CD1c-positive myeloid dendritic cell (primary cell): Measurements from ENCODE around the gene FSHR.

Source experiments
- DNase-seq: peaks from one replicate; pipeline ENCODE4 v3.0.0-alpha.2; 2016; ENCODE audit errors: extremely low spot score

FSHR gene

DNA sequence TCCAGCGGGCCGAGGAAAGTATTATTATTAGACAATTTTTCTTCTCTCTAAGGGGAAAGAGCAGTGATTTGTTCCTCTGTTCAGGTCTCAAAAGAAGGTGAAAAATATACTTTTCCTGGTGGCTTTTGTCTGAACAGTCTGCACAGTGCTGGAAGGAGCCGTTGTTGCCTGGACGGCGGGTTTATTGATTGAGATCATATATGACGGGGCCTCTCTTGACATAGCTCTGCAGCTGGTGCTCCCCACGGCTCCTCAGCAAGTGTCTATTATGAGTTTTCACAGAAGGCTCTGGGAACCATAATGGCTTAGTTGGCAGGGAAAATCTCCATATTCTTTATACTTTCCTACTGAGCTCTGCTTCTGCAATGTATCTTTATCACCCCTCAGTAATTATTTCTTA, 42.9 kb downstream of the FSHR start:
- no peak for DNase-seq

DNA sequence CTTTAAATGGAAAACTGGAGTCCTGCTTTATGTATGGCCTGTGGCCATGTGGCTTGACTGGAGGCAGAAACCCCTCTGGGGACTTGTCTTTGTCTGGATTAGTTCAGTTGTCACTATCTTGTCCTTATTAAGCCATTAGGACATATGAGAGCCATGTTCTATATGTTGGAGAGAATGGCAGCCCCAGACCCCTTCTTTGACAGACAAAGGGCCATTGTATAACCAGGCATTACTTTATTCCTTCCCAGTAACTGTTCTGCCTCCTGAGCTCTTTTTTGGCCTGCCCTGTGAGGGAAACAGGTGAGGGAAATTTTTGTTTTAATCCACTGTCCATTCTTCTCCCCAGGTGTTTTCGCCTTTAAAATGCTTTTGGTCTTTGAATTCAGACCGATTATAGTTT, 43.3 kb downstream of the FSHR start:
- DNase-seq, result no peak

DNA sequence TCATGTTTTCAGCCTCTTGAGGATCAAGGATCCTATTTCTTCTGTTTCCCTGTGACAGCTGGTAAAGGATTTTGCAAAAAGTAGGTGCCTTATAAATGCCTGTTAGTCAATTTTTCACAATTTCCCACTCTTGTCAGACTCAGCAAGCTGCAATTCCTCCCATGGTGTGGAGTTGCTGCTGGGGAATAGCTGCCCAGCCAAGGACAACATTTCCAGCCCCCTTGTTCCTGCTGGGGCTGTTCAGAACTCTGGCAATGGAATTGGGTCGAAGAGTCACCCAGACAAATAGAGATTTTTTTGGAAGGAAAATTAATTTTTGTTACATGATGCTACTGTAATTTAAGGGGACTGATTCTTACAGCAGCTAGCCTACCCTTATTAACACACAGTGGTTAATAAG, 43.7 kb downstream of the FSHR start:
- no peak for DNase-seq

DNA sequence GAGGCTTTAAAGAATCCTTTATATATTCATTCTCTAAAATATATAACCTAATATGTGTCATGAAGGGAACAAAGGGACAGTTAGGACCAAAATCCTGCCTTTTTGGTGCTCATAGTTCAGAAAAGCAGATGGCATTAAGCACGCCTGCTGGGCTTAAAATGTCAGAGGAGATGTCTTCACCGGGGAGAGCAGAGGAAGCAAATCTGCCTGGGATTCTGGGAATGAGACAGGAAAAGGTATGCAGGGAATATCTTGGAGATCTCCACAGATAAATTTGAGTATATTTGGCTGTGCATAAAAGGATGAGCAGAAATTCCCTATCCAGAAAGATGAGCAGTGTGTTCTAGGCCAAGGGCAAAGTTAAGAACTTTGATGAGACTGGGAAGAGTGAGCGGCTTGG, 45.5 kb downstream of the FSHR start:
- DNase-seq, result no peak

DNA sequence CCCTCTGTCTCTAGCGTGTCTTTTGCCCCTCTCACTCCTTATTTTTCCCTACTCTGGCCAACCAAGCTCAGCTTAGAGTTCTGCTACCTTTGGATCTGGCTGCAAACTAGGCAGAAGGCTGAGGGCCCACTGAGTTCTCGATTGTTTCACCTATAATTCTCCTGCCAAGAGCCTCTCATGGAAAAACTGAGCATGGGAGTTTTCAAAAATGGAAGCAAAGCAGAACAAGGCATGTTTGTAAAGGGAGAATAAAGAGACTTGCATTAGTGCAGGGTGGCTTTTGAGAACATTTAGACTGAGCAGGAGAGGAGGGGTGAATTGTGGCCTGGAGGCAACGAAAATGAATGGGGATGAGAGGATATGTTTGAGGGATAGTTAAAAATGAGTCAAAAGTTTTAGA, 45.9 kb downstream of the FSHR start:
- DNase-seq, result no peak

DNA sequence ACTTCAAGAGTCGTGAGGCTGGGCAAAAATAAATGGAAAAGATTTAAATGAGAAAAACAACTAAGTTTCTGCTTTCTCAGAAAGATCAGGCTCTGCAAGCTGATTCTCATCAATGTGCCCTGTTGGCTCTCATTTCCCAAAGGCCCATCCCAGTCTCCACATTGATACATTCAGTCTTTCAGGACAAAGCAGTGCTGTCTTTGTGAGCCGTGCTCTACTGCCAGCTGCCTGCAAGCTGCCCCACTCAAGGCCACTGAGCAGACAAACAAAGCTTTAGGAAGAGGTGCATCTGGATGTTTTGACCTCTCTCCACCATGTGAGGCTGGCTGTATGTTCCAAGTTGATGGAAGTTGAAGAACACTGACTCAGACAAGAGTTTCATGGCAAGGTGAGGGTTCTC, 48.8 kb downstream of the FSHR start:
- no peak for DNase-seq

DNA sequence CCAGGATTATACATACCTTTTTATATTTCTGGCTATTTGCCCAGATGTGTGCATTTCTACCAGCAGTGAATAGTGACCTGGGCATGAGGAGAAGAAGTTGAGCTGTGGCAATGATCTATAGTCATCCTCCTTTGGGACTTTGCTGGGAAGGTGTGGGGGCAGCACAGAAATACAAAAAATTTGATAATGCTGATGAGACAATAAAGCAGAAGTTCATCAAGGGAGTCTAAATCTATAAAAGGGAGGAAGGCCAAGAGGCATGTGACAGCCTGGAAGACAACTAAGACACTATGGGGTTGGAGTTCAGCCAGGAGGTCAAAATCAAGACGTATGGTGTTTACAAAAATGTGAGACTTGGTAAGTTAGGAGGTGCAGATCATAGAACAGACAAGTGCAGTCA, 52.2 kb downstream of the FSHR start:
- DNase-seq, result no peak

DNA sequence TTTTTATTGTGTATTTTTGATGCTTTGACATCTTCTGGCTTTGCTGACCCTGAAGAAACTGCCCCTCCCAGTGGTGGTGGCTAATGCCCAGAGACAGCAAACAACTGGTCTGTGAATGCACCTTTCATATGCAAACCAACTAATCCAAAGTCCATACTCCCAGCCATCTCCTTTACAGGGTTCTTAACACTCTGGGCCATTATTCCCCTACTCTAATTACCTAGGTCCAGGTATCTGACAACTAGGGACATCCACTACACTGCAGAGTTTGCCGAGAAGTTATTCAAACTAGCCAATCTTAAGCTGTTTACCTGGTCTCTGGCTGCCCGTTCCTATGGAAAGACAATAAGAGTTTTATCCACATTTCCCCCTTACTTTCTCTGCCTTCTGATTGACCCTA, 73.6 kb downstream of the FSHR start:
- DNase-seq, result no peak

DNA sequence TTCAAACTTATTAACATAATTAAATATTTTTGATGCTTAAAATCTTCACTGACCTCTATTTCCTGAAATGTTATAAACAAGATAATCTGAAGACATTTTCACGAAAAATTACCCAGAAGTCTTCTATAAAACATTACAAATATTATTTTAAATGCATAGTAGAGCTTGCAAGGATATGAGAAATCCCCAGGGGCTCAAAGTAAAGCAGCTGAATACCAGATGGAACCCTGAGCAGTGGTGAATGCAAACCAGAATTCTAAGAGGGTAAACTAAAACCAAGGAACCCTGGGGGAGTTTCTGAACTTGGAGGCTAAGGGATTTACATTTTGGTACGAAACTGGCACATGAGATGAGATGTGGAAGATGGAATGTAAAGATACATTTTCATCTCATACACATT, 83.6 kb downstream of the FSHR start:
- DNase-seq, result no peak

DNA sequence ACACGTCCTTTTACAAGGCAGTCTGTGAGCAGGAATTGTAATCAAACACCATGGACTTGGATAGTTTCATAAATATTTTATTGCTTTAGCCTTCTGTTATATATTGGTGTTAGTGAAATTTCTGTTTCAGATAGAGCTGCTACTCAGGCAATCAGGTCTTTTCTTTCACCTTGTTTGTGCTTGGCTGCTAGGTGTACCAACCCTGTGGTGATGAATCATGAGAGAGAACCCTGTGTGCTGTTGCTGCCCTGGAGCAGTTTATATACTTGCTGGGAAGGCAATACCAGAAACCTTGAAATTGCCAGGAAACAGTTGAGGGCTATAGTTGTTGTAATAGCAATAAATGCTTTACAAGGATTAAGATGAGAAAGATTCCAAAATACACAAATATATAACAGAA, 84.5 kb downstream of the FSHR start:
- no peak for DNase-seq

DNA sequence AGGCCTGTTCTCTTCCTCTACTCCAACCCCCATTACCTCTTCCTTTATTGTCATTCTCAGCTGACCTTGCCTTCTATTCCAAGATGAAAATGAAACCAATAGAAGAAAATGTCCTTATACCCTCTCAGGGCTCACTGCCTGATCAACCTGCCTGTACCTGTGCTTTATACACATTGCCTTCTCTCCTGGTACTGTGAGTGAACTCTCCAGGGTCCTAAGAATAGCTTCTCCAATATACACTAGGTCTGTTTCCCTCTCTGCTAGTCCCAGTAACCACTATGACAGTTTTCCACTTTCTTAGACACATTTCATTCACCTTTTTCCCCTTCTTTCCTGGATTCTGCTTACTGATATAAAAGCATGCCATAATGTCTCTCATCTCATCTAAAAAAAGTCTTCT, 85.7 kb downstream of the FSHR start:
- DNase-seq, result no peak

DNA sequence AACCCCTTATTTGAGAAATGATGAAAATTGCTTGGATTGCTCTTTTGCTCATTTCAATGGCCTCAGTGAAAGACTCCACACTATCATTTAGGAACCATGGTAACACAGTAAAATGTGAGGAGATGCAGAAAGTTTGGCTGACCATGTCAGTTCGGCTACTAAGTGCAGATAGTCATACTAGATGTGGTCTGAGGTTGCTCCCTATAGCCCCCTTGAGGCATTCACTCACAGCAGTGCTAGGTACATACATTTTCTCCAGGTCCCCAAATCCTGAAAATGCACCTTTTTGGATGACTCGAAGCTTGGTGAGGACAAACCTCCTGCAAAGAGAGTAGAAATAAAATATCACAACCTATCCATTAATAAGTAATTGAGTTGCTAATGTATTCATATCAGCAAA, 86.3 kb downstream of the FSHR start:
- no peak for DNase-seq

DNA sequence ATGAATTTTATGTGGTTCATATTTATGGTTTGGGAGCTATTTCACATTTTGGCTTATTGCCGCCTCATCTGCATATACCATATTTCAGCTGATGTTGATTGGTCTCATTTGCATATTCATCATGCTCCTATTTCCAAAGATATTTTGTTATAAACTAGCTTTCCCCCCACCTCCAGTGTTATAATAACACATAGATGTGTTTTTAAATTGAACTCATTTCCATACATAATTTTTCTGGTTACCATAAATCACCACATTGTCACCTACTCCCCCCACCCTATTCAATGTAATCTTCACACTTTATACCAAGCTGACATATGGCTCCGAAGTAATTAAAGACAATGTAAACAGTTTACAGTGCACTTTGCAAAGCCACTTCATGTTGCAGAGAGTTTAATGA, 101.2 kb downstream of the FSHR start:
- no peak for DNase-seq

DNA sequence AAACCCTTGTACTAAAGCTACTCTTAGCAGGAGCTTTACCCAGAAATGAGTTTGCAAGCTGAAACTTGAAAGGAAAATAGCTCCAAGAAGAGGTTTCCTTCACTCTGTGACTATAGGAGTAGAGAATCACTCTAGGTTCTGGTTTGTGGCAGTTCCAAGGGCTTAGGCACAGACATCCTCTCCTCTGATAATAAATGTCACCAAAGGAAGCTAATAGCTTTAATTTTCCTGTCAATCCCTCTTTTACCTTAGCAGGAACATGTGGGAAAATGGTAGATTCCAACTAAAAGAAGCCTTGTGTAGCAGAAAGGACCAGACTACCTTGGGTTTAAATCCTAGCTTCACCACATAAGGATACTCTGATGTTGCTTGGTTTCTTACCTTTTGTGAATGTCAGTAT, 104.0 kb downstream of the FSHR start:
- DNase-seq, result no peak

DNA sequence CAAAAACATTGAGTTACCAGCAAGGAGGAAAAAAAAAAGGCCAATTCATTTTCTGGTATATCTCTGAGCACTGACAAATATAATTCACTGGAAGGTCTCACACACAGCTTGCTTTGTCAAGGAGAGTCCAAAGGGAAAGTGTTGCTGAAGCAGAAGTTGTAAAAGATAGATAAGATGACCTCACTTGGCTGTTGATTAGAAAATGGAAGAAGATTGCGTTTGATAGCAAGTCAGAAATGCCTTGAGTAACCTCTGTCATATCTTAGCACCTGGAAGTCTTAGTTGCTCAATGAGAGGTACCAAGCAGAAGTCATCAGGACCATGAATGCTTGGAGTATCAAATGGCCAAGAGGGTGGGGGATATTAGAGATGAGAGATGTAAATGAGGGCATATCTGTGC, 105.2 kb downstream of the FSHR start:
- DNase-seq, result no peak

DNA sequence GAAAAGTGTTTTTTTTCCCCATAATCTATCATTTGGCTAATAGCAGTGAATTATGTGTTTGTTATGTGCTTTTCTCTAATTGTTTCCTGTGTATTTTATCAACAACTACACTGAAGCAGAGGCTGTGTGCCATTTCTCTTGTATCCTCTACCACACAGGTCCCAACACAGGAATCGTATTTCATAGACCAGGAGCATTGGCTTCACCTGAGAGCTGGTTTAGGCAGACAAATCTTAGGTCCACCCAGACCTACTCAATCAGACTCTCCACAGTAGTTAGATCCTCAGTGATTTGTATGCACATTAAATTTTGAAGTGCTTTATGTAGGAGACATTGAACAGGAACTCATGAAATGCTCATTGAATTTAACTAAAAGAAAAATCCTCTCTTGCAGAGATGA, 109.2 kb downstream of the FSHR start:
- DNase-seq, result no peak

DNA sequence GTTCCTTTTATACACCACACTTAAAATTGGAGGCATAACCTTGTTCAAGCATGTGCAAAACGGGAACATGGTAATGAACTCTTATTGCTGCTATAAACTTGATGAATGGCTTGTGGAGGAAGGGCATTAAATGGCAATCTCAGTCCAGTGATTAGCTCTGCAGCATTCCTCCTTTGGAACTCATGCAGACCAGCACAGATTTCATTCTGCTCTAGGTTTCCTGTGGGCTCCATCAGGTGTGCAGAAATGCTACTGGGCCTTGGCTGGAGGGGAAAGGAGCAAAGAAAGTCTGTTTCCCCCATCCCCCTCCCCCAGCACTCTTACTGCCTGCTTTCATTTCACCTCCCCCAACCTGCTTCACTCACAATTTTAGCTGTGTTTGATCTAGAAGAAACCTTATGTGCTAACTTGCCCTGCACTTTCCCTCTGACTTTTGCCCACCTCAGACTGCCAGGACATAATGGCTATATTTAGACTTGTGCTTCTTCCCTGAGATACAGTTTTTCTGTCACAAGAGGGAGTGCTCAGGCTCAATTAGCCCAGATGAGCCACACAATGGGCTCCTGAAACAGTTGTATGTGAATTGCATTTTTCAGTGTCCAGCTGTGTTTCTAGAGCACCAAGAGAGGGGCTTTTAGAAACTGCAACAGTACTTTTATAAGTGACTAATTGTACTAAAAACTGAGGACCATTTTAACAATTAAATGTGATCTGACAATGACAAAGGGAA, 109.8 kb downstream of the FSHR start:
- no peak for DNase-seq

DNA sequence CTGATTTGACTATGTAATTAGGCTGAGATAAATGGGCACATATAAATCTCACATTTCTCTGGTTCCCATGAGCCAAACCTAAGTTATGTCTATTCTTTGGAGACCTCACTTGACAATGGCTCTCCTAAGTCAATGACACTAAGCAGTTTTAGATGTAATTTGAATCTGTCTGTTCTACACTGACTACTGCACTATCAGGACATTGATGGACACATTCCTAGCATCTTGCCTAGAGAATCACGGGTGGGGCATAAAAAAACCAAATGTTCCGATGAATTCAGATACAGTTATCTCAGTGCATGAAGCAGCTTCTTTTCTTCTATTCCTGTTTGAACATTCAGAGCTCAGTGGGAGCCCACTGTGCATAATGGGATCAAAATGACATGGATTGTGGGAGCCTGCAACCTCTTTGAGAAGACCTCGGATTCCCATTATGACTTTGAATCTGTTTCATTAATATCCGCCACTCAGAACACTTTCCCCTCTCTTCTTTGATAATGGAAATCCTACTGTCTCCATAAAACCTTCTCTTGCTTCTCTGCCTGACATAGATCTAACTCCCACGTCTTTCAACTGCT, 110.8 kb downstream of the FSHR start:
- DNase-seq, result no peak

DNA sequence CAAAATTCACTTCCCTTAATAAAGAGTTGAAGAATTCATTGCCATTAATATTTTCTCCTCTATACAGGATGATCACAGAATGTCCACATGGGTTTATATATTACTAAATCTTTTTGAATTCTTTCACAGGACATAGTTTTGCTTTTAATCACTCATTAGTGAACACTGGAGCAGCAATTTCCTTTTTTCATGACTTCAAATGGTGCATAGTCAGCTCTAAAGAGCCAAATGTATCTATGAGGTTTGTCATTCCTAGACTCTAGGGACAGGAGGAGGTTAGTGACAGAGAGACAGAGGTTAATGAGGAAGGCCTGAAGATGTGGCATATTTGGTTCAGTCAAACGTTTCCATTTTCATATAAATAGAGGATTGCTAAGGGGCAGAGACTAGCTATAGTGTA, 111.8 kb downstream of the FSHR start:
- DNase-seq, result no peak

DNA sequence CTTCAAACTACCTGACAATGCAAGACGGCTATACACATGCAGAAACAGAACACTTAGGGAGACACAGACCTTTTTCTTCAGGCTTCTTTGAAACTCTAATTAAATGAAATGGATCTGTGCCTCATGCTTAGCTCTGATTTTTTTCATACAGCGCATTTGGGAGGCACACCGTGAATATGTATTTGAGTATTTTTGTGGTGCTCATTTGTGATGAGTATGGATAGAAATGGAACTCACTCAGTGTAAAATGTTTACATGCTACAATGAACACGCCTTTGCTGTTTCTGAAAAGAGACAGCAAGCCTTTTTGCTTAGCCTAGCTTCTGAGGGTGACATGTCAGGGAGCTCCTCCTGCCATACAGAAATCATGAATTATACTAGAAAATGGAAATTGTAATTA, 113.3 kb downstream of the FSHR start:
- no peak for DNase-seq

DNA sequence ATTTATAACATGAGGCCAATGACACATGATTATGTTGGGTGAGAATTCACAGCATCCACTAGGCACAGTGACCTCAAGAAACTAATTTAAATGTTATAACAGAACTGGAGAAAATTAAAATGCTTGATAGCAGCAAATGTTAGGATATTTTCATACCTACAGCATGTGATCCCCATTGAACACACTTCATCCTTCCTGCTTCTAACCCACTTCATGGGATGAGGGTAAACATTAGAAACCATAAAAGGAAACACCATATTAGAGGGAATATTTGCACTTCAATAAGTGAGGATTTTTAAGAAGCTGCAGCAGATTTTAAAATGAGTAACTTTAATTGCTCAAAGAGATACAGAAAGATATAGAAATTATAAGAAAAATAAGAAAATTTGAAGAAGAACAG, 117.1 kb downstream of the FSHR start:
- DNase-seq, result no peak

DNA sequence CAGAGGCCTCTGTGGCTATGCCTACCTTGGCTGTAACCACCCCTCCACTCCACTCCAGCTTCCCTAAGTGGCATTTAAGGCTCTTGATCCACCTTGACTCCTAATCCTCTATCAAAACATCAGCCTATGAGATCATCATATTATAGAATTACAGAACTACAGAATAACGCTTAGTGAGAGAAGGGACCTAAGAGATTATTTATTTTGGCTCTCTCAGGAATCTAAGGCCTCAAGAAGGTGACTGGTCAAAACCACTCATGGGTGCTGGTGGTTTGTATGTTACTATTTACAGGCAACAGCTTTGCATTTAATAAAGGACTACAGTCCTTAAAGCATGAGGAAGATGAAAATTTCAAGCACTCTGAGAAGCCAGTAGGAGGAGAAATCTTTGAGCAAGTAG, 118.8 kb downstream of the FSHR start:
- no peak for DNase-seq

DNA sequence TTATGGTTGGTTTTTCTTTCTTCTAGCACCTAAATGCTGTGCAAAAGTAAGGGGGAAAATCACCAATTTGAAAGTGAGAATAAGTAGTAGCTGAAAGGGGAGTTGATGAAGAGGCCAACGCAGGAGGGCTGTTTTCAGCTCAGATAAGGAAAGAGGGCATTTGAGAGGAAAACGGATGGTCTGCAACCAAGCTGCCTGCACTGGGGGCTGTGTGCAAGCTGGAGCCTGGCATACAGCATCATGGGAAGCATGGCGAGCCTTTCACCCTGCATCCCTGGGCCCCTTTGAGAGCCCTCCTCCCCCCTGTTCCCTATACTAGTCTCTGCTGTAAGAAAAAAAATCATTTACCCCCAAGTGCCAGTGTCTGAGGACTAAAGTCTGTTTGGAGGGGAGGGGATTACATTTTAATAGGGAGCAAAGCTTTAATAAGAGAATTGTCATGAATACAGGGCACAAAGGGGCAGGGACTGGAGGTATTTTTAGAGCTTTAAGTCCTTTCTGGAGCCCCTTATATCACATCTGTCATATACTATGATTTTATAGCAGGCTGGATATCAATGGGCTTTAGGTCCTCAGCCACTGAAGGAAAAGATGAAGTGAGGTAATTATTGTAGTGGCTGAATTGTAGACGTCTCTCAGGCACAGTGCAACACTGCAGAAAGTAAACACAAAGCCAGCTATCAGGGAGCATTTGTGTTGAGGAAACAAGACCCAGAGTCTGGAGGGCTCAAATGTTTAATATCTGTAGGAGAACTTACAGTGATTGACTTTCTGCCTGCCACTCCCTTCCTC, 120.7 kb downstream of the FSHR start:
- no peak for DNase-seq
